Measurements from ENCODE around the gene NR2F1.
A peak's percentile ranks its signal among the peaks of the same experiment; 100 is the strongest.
"Not testable (repeated sequence)": the region's sequence is repeated elsewhere in the genome, so short reads cannot be mapped to it uniquely, and the experiment has no call there.

The NR2F1 gene

GRCh38 chr5:93582677-93583438, at the start of gene NR2F1:
Gene NR2F1, plus strand, starts transcription at chr5:93583222. Its CDS starts 1,802 bp downstream, at chr5:93585024.
- no peak for TF ChIP-seq CTCF (IDR thresholded peaks at IDR 0.05; ENCODE audit: extremely low read depth, missing control alignments)
- DNase-seq (ENCODE audit: low spot score) = no peak

GRCh38 chr5:93545872-93546271, 37.1 kb upstream of the NR2F1 start:
- no peak for DNase-seq (ENCODE audit: low spot score)
- TF ChIP-seq CTCF (IDR thresholded peaks at IDR 0.05; ENCODE audit: extremely low read depth, missing control alignments) = no peak

- not testable (repeated sequence) for DNase-seq (ENCODE audit: low spot score)
Measured at GRCh38 chr5:93549594-93549993, 33.4 kb upstream of the NR2F1 start.

- no peak for TF ChIP-seq CTCF (IDR thresholded peaks at IDR 0.05; ENCODE audit: extremely low read depth, missing control alignments)
- DNase-seq (ENCODE audit: low spot score) = no peak
Measured at GRCh38 chr5:93557021-93557604, 25.9 kb upstream of the NR2F1 start.

GRCh38 chr5:93566091-93566490, 16.9 kb upstream of the NR2F1 start:
- no peak for TF ChIP-seq CTCF (IDR thresholded peaks at IDR 0.05; ENCODE audit: extremely low read depth, missing control alignments)

GRCh38 chr5:93567424-93567823, 15.6 kb upstream of the NR2F1 start:
- DNase-seq (ENCODE audit: low spot score) = no peak
- no peak for TF ChIP-seq CTCF (IDR thresholded peaks at IDR 0.05; ENCODE audit: extremely low read depth, missing control alignments)

More at GRCh38 chr5:93566091-93566490, 16.9 kb upstream of the NR2F1 start:
- DNase-seq (ENCODE audit: low spot score) = no peak

- TF ChIP-seq CTCF (IDR thresholded peaks at IDR 0.05; ENCODE audit: extremely low read depth, missing control alignments) = no peak
- DNase-seq (ENCODE audit: low spot score) = peak; percentile 20
Measured at GRCh38 chr5:93569300-93570160, 13.5 kb upstream of the NR2F1 start.

Measured in GM20000 (cell line).